HS-27A (cell line): ENCODE measurements around the gene RACGAP1.
"Not testable (repeated sequence)": the region's sequence is repeated elsewhere in the genome, so short reads cannot be mapped to it uniquely, and the experiment has no call there.

Experiments
- DNase-seq: peaks from one replicate; pipeline ENCODE4 v3.0.0-alpha.2; 2012; ENCODE audit warnings: low read depth, missing footprints

The RACGAP1 gene

DNA sequence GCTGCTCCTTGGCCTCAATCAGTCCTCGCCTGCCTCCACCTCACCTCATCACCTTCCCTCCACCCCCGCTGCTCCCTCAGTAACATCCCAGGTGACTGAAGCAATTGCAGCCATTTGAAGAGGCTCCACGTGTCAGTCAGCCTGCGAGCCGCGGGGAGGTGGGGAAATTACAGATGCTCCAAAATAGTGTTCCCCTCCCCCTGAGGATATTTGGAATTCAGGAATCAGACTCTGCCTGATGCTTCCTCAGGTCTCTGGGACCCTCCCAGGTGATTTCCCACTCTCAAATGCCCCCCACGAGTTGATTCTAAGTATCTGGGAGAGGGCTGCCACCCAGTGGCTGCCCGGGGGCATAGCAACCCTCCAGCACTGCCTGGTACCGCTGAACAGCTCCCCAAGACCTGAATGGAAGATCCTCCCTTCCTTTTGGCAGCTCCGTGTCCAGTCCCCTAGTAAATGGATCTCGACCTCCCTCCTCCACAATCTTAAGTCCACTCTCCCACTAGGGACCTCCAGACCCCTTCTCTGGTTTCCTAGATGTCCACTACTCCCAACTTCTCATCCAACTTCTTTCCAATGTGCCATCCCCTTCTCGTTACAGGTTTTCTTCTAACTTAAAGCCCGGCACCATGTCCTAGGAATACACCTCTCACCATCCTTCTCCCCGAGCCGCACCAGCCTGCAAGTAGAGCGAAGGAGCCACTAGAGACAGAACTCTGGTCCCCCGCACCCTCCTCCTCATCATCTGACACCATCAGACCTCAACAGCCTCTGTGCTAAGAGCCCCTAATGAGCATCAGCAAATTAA lies 30.7 kb upstream of the RACGAP1 start:
- no peak for DNase-seq

- DNase-seq, result no peak
These were observed 28.3 kb upstream of the RACGAP1 start for GRCh38 chr12:50053583-50053982.

DNA sequence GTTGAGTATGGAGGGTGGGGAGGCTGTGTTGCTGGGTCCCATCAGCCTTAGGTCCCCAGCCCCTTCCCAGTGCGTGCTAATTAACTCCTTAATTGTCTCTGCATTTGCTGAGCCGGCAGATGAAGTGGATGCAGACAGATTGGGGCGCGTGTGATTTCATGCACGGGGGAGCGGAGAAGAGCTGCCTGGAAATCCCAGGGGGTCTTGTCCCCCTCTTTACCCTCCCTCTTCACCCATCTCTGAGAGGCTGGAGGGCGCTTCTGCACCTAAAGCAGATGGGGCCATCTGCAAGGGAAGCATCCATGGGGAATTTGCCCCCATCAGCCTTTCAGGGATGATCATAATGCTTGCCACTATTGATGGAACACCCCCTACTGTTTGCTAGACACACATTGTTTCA lies 27.7 kb upstream of the RACGAP1 start:
- no peak for DNase-seq

DNA sequence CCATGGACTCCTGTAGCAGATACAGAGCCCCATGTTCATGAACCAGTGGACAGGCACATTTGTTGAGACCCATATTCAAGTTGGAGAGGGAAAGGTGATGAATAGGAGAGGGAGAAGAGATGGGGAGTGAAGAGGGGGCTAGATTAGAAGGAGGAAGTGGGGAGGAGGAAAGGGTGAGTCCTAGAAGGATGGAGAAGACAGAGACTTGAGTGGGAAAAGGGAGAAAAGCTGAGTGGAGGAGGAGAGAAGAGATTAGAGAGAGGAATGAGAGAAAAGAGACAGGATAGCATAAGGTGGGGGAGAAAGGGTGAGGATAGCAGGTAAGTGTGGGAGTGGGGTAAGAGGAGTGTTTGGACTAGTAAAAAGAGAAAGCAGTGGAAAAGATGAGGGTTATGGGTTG lies 27.2 kb upstream of the RACGAP1 start:
- DNase-seq, result no peak

DNA sequence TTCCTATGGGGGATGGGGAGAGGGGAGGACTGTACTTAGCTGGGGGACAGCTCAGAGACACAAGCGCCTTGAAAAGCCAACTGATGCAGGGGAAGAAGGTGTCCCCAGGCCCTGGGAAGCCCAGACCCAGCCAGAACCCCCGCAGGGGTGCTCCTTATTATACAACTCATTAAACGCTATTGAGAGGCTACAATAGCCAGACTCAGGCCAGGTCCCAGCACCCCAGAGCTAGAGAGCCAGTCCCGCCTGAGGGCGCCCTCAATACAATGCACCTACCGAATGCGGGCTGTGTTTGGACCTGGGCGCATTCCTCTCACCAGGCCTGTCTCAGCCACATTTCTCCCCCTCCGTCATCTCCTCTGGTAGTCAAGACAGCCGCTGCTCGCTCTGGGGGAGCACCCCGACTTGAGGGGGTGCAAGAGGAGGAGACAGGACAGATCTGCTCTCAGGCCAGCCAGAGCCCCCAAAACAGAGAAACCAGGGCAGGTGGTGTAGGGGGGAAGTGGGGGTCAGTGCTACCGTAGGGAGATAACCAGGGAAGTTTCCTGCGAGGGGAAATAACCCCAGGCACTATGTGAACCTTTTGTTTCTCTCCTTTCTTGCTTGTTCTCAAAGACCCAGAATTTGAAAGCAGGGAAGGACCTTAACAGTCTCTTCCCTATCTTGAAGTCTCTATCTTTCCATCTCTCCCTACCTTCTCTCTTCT lies 26.0 kb upstream of the RACGAP1 start:
- DNase-seq, result no peak

DNA sequence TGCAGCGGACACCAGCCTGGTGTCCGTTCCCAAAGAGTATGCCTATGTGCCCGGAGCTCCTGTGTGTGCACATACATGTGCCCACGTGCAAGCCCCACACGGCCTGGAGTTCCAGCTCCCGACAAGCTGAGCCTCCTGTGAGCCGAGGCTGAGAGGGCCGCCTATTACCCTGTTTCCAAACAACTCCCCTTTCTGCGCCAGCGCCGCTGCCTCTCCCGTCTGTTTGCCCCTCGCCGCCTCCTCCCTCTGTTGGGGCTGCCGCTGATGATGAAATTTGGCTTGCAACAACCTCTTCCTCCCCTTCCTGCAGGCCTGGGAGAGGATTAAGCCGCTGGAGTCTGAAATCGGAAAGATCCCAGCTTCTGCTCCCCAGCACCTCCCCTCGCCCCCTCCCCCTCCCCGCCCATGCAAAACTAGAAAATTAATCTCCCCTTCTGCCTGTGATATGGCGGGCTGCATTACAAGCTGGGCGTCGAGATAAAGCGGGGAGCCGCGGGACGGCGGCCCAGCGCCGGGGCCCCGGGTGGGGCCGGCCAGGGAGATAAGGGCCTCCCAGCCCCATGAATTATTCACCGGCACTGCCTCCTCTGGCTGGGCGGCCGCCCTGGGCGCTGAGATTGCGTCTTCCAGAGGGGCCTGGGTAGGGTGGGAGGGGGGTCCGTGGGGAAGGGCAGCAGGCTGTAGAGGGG lies 25.3 kb upstream of the RACGAP1 start:
- DNase-seq, result no peak

- no peak for DNase-seq
These were observed 24.8 kb upstream of the RACGAP1 start for GRCh38 chr12:50050119-50050385.

- DNase-seq, result no peak
These were observed 24.2 kb upstream of the RACGAP1 start for GRCh38 chr12:50049254-50050118.

DNA sequence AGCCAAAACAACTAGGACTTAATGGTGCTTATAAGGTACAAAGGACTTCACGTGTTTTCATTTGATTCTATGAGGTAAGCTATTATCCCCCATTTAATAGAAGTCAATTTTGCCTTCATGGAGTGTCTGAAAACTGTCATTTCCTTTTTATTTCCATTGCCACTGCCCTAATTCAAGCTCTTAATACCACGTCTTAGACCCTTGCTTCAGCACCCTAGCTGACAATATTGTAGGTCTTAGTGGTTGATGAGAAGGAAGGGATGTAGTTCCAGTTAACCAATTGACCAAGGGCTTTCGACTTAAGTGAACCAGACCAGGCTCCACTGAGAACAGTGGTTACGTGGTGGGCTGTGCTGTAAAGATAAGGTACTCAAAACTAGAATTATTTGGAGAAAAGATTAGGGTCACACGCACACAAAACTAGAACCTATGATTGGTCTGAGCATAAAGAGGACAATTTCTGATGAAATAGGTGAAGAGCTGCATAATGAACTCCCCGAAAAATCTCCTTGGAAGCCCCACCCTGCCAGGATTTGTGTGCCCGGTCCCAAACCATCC lies 22.5 kb upstream of the RACGAP1 start:
- DNase-seq, result no peak

GRCh38 chr12:50043854-50044253 lies 18.6 kb upstream of the RACGAP1 start:
- DNase-seq, result no peak

DNA sequence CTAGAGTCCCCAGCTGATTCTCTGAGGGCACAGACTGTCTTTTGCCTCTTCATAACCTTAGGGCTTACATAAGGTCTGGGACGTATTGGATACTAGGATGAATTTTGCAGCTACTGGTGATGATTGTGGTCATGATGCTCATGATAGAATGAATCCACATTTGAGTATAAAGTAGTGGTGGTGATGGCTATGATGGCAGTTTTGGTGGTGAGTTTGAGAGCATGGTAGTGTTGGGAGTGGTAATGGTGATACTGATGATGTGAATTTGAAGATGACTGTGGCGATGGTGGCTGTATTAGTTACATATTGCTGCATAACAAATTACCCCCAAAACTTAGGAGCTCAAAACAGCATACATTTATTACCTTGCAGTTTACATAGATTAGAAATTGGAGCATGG lies 18.0 kb upstream of the RACGAP1 start:
- no peak for DNase-seq

DNA sequence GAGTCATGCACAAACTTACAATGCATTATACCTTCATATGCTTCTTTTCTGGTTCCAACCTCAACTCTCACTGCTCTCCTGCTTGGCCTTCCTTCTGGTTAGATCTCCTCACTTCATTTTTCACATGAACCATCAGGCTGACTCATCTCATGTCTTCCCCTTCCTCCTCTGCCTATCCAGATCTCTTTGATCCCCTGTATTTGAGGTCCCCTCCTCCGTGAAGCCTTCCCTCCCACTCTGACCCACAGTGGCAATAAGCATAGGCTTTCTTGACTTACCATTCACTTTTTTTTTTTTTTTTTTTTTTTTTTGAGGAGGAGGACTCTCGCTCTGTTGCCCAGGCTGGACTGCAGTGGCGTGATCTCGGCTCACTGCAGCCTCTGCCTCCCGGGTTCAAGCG lies 17.4 kb upstream of the RACGAP1 start:
- no peak for DNase-seq

DNA sequence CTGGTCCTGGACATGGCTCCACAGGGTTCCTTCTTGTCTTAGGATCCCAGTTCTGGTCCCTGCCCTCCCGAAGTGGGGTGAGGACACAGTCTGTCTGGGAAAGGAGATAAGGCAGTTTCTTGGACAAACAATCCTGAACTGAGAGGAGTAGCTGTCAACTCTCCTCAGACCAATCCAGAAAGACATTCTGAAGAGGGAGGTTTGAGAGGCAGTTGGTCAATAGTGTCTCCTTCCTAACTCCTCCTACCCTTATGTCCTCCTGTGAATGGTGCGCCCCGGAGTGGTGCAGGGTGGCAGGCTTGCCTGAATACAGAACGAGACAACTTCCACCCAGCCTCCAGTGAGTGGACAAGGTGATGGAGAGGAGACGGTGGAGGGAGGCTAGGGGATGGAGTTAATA lies 16.7 kb upstream of the RACGAP1 start:
- DNase-seq, result no peak

DNA sequence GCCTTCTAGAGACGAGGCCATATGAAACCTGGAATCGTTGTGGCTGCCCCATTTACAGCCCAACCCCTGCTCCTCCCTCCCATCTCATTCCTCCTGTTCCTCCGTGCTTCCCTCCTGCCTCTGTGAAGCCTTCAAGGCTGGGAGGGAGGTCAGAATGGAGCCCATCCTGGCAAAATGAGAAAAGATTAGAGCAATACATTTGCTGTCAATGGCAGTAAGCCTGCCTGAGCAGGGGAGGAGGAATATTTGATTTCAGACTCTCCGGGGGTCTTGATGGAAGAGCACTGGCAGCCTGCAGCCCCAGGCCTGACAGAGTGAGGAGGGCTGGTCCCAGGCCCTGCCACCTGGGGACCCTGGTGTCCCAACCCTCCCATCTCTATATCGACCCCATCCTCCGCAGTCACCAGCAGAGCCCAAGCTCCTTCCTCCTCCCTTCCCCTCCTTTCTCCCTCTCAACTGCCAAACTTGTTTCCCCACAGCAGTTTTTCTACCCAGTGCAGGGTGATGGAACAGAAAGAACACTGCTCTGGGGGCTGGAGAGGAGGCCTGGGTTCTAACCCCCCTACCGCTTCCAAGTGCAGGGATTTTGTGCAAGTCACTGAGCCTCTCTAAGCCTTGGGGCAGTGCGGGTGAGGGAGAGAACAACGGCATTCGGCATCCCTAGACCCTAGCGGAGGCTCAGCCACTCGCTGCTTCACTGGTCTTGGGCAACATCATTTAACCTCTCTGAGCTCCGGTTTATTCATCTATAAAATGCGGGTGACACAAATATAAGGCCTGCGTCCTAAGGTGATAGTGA lies 16.0 kb upstream of the RACGAP1 start:
- no peak for DNase-seq

DNA sequence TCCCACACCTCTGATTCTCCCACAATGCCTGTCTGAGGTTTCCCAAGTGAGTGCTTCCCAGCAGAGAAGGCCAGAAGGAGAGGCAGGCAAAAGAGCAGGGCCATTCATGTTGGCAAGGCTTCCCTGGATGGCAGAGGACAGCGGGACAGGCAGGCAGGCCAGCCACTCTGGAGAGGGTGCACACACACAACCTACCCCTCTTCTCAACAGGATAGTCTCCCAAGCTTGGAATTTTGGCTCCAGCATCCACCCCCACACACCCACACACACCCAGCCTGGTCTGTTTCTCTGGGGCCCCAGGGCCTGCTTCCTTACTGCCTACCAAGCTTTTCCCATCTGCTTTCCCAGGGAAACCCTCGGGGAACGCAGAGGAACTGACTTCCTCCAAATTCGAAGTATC lies 15.4 kb upstream of the RACGAP1 start:
- DNase-seq, result no peak

DNA sequence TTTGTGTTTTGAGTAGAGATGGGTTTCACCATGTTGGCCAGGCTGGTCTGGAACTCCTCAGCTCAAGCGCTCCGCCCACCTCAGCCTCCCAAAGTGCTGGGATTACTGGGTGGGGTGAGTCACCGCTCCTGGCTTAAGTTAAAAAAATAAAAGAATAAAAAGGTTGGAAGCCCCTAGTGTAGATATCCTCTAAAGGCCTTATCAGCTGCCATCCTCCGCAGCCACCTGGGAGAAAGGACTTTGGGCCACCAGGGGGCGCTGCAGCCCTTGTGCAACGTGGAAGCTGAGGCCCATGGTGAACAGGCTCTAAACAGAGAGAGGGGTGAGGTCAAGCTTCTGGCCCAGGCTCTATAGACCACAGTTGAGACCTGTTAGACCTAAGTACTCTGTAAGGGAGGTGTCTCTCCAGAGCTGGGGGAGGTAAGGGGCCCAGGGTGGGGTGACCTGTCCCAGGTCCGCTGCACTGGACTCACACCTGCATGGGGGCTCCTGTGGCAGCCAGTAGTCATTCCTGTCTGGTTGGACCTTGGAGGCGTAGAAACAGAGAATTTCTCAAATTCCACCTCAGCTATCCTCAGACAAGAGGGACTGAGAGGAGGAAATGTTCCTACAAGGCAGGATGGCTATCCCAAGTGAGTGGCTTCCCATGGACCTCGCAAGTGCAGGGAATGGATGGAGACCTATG lies 14.0 kb upstream of the RACGAP1 start:
- no peak for DNase-seq

DNA sequence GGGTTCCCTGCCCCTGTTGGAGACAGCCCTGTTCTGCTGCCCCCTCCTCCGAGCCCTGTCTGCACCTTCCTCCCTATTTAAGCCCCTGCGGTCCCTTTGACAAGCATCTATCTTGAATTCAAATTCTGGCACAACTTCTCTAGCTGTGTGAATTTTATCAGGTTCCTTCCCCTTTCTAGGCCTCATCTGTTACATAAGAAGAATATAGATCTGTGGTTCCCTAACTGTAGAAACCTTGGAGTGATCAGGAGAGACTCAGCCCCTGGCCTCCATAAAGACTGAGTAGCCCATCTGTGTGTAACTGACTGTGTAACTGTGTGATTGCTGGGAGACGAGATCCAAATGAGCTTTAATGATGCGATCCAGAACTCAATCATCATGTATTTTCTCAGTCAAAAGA lies 13.0 kb upstream of the RACGAP1 start:
- DNase-seq, result no peak

DNA sequence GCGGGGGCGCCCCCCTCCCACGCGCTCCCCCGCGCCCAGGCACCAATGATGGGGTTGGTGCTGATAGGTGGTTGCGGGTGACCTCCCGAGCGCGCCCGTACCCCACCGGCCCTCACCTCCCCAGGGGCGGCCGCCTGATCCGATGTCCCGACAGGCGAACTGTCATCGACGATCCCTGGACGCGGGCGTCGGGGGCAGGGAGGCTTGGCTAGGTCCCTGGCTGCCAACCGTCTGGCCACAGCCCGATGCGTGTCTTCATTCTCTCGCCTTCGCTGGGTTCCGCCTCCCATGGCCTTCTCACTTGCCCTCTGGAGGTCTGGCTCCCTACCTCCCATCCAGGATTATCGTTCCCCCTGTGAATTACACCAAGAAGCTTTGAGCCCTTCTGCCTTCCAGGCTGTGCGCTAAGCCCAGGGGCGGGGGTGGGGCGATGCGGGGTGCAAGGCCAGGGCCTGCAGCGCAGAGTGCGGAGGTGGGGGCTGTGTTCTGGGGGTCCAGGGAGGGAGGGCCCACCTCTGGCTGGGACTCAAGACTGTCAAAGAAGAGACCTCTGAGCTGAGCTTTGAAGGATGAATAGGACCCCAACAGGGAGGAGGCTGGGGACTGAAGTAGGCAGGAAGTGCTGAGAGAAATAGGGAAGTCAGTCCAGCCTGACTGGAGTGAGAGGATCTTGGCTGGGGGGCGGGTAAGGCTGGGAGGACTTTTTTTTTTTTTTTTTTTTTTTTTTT lies 7.7 kb upstream of the RACGAP1 start:
- DNase-seq, result no peak

DNA sequence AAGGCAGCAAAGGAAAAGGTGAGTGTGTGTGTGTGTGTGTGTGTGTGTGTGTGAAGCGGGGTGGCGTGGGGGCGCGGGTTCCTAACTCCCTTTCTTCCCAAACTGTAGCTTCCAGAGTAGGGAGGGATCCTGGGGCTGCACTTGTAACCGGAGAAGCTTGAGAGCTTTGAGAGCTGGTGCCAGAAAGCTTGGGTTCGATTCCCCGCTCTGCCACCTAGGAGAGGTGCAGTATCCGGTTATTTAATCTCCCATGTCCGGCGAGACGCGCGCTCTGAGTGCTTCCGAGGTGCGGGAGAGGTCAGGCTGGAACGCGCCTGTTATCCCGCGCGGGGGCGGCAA lies 7.2 kb upstream of the RACGAP1 start:
- no peak for DNase-seq

DNA sequence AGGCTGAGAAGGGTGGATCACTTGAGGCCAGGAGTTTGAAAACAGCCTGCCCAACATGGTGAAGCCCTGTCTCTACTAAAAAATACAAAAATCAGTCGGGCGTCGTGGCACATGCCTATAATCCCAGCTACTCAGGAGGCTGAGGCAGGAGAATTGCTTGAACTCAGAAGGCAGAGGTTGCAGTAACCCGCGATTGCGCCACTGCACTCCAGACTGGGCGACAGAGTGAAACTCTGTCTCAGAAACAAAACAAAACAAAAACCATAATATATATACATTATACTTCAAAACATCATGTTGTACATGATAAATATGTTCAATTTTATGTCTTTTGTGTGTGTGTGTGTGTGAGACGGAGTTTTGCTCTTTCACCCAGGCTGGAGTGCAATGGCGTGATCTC lies 5.2 kb upstream of the RACGAP1 start:
- not testable (repeated sequence) for DNase-seq
